CD14-positive monocyte (primary cell): Measurements from ENCODE around the gene SEZ6L2. TPM values are rescaled to one million over a fixed set of nuclear protein-coding genes. Genes with fewer than 3 reads are reported as not detected.

Source experiments
- DNase-seq, 3 donors: peaks; one replicate each; pipeline ENCODE4 v3.0.0-alpha.2; 2011 to 2022
- H2AFZ ChIP-seq: 2 replicates; pipeline ENCODE4 v1.6.0; 2012; ENCODE audit warnings: mild to moderate bottlenecking, low read depth, low read length, inconsistent platforms; ENCODE audit not compliant: insufficient read depth, poor library complexity, severe bottlenecking
- H3K27ac ChIP-seq, 2 donors: 1 replicate in 1 of 2; 2 replicates in 1 of 2; pipeline ENCODE4 v1.5.1; 2012 to 2013; ENCODE audit warnings: low read length in 2 of 2, control low read depth in 1 of 2, inconsistent platforms in 1 of 2, low read depth in 1 of 2, mild to moderate bottlenecking in 1 of 2
- H3K27me3 ChIP-seq, 2 donors: one replicate each; pipeline versions ENCODE4 v1.6.0 to v1.6.1; 2011 to 2013; ENCODE audit warnings: low read length in 2 of 2; ENCODE audit not compliant: control insufficient read depth in 2 of 2, insufficient read depth in 2 of 2
- H3K36me3 ChIP-seq, 2 donors: replicated peaks in 1 of 2; 1 replicate in 1 of 2; 2 replicates in 1 of 2; pipeline versions ENCODE4 v1.5.1 to v1.6.1; 2012 to 2013; ENCODE audit warnings: low read length in 2 of 2, control low read depth in 1 of 2, inconsistent platforms in 1 of 2, mild to moderate bottlenecking in 1 of 2; ENCODE audit not compliant: insufficient read depth in 2 of 2, control insufficient read depth in 1 of 2
- H3K4me1 ChIP-seq, 2 donors: 1 replicate in 1 of 2; 2 replicates in 1 of 2; pipeline versions ENCODE4 v1.5.1 to v1.6.1; 2012 to 2013; ENCODE audit warnings: low read length in 2 of 2, control low read depth in 1 of 2, inconsistent platforms in 1 of 2, mild to moderate bottlenecking in 1 of 2, moderate library complexity in 1 of 2; ENCODE audit not compliant: insufficient read depth in 2 of 2, control insufficient read depth in 1 of 2
- H3K4me2 ChIP-seq: replicated peaks from 2 replicates; pipeline ENCODE3; 2012; ENCODE audit warnings: low read length, moderate library complexity, mild to moderate bottlenecking; ENCODE audit not compliant: poor library complexity, severe bottlenecking; ENCODE audit errors: extremely low read depth
- H3K4me3 ChIP-seq, 3 experiments: fragments of 200-600 bp in 1 of 3; sonication (generic) in 1 of 3; replicated peaks in 1 of 3; 1 replicate in 2 of 3; 2 replicates in 1 of 3; pipeline ENCODE4 v1.5.1; 2011 to 2013; ENCODE audit warnings: low read length in 3 of 3, mild to moderate bottlenecking in 3 of 3, control low read depth in 2 of 3, low read depth in 2 of 3, inconsistent platforms in 1 of 3, moderate library complexity in 1 of 3
- H3K79me2 ChIP-seq: 2 replicates; pipeline ENCODE4 v1.6.0; 2012; ENCODE audit warnings: mild to moderate bottlenecking, control low read depth, inconsistent platforms, low read length, moderate library complexity; ENCODE audit not compliant: insufficient read depth
- H3K9ac ChIP-seq: 2 replicates; pipeline ENCODE4 v1.6.0; 2017; ENCODE audit warnings: low read length, mild to moderate bottlenecking; ENCODE audit not compliant: insufficient read depth, poor library complexity, severe bottlenecking
- H3K9me3 ChIP-seq, 2 donors: replicated peaks in 1 of 2; 1 replicate in 1 of 2; 2 replicates in 1 of 2; pipeline versions ENCODE4 v1.5.1 to v1.6.1; 2012 to 2013; ENCODE audit warnings: low read length in 2 of 2, control low read depth in 1 of 2; ENCODE audit not compliant: control insufficient read depth in 1 of 2, insufficient read depth in 1 of 2
- H4K20me1 ChIP-seq: 2 replicates; pipeline ENCODE4 v1.6.0; 2012; ENCODE audit warnings: mild to moderate bottlenecking, low read length, control low read depth, moderate library complexity; ENCODE audit not compliant: insufficient read depth
- H3K27ac Mint-ChIP-seq, 7 donors: one replicate each; pipeline ENCODE4 v1.8.0; 2020; ENCODE audit warnings: mild to moderate bottlenecking in 7 of 7, mixed read lengths in 7 of 7, moderate library complexity in 6 of 7, inconsistent platforms in 2 of 7
- H3K27me3 Mint-ChIP-seq, 3 donors: one replicate each; pipeline ENCODE4 v1.8.0; 2021 to 2022; ENCODE audit warnings: low read depth in 3 of 3, mild to moderate bottlenecking in 3 of 3, mixed read lengths in 3 of 3, moderate library complexity in 3 of 3, inconsistent platforms in 1 of 3
- H3K36me3 Mint-ChIP-seq, 2 donors: one replicate each; pipeline ENCODE4 v1.8.0; 2020; ENCODE audit warnings: mixed read lengths in 2 of 2, inconsistent platforms in 1 of 2, mild to moderate bottlenecking in 1 of 2
- H3K4me1 Mint-ChIP-seq: one replicate; pipeline ENCODE4 v1.8.0; 2020; ENCODE audit warnings: mild to moderate bottlenecking, mixed read lengths
- H3K4me3 Mint-ChIP-seq, 2 donors: one replicate each; pipeline ENCODE4 v1.8.0; 2020; ENCODE audit warnings: mild to moderate bottlenecking in 2 of 2, mixed read lengths in 2 of 2, moderate library complexity in 1 of 2
- H3K9me3 Mint-ChIP-seq, 7 donors: one replicate each; pipeline ENCODE4 v1.8.0; 2020 to 2022; ENCODE audit warnings: mixed read lengths in 7 of 7, mild to moderate bottlenecking in 6 of 7, moderate library complexity in 6 of 7, inconsistent platforms in 2 of 7
- CTCF ChIP-seq: fragments of 200-600 bp; IDR thresholded peaks from one replicate; pipeline ENCODE4 v1.8.0; 2022; ENCODE audit warnings: antibody characterized with exemption, mild to moderate bottlenecking
- WGBS: methylation state at CpG from one replicate; pipeline ENCODE4 v1.1.5; 2013; ENCODE audit warnings: missing lambda C conversion rate; ENCODE audit not compliant: insufficient coverage; 5-methylcytosine and 5-hydroxymethylcytosine counted together
- intact Hi-C, 2 donors: fragments of 100-400 bp; cut with micrococcal nuclease; formaldehyde crosslinking; loops; one replicate each; pipeline versions ENCODE4 v1.15.0 to v1.15.1; 2023
- polyA plus RNA-seq, 3 donors: library from polyadenylated mRNA; depleted of rRNA in 1 of 3; unstranded in 2 of 3; stranded (reverse) in 1 of 3; fragments of 300-500 nt in 2 of 3; fragments of >200 nt in 1 of 3; fragmentation: Illumina TruSeq in 2 of 3; gene quantifications; 1 replicate in 2 of 3; 2 replicates in 1 of 3; pipeline ENCODE4 v1.2.3, GENCODE V29; 2012 to 2021

Gene SEZ6L2
- polyA plus RNA-seq, 3 donors, result not detected

DNA sequence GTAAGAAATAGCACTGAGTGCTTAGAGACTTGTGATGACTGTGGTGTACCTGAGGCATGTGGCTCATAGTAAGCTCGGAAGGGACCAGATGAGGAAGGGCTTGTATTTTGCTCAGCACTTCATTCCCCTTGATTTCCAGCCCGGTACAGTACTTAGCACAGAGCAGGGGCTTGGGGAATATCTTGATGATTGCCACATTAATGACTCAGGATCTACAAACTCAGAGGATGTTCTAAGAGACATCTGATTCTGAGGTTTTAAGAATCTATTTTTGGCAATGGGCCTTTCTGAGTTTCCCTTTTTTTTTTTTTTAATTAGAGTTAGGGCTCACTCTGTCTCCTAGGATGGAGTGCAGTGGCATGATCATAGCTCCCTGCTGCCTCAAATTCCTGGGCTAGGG is 10.0 kb upstream of the SEZ6L2 start:
- Histone ChIP-seq H3K9ac (no peak overlapping the region), H3K36me3 (peaks cover 4 to 13% of the 10 kb centered on the region in 2 donors), H3K4me1 (peaks cover 14 to 16% of the 10 kb centered on the region in 2 donors), H2AFZ (no peak overlapping the region), H3K27me3 (no peaks in the 10 kb centered on the region), H3K4me2 (no peak overlapping the region), H3K4me3 (no peak overlapping the region), H4K20me1 (no peaks in the 10 kb centered on the region), H3K9me3 (no peaks in the 10 kb centered on the region), H3K79me2 (no peaks in the 10 kb centered on the region), H3K27ac (no peak overlapping the region)
- intact Hi-C loops, result no loop called here
- Mint-ChIP-seq H3K4me3 (no peak overlapping the region), H3K36me3 (peaks cover 20 to 29% of the 10 kb centered on the region in 2 donors), H3K4me1 (peaks cover 16% of the 10 kb centered on the region), H3K27ac (peak overlapping the region in 2 of 7 donors; percentile 44 to 71), H3K9me3 (peaks cover 0 to 2% (median 0%) of the 10 kb centered on the region in 7 donors), H3K27me3 (no peaks in the 10 kb centered on the region)
- WGBS, result no CpG with 5 or more reads among the region's 2 CpGs
- no peak for TF ChIP-seq CTCF
- DNase-seq, result peak; percentile 10 to 63 (median 32)

- Histone ChIP-seq H3K4me3 (no peak overlapping the region), H2AFZ (no peak overlapping the region), H3K27me3 (no peaks in the 10 kb centered on the region), H3K4me2 (no peak overlapping the region), H3K4me1 (peaks cover 14 to 16% of the 10 kb centered on the region in 2 donors), H3K79me2 (no peaks in the 10 kb centered on the region), H3K36me3 (peaks cover 4 to 8% of the 10 kb centered on the region in 2 donors), H4K20me1 (no peaks in the 10 kb centered on the region), H3K9me3 (no peaks in the 10 kb centered on the region), H3K9ac (no peak overlapping the region), H3K27ac (no peak overlapping the region)
- intact Hi-C loops, result no loop called here
- Mint-ChIP-seq H3K27me3 (peaks cover 0 to 2% (median 0%) of the 10 kb centered on the region in 3 donors), H3K4me1 (peaks cover 16% of the 10 kb centered on the region), H3K9me3 (peaks cover 0 to 2% (median 0%) of the 10 kb centered on the region in 7 donors), H3K27ac (peak overlapping the region in 1 of 7 donors; percentile 12), H3K36me3 (peaks cover 15 to 23% of the 10 kb centered on the region in 2 donors), H3K4me3 (no peak overlapping the region)
- DNase-seq, result no peak
- no peak for TF ChIP-seq CTCF
- no CpG with 5 or more reads among the region's 2 CpGs for WGBS
Measured at GRCh38 chr16:29908719-29909220, 9.4 kb upstream of the SEZ6L2 start.
